ENCODE results near the gene CNOT2.

Gene CNOT2

DNA sequence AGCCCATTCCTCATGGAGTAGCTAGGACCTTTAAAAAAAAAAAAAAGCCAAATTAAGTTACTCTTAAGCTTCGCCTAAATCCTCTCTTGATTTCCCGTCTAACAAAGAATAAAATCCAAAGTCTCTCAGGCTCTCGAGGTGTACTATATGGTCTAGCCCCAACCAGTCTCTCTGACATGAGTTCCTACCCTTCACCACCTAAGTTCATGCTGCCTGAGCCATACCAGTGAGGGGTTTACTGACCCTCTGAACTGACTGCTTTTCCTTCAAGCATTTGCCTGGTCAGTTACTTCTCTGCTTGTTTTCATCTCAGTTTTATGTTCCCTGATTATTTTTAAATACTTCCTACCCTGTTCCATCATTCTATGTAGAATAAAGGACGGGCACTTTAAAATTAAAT lies 64.6 kb downstream of the CNOT2 start:
- no peak for DNase-seq

DNA sequence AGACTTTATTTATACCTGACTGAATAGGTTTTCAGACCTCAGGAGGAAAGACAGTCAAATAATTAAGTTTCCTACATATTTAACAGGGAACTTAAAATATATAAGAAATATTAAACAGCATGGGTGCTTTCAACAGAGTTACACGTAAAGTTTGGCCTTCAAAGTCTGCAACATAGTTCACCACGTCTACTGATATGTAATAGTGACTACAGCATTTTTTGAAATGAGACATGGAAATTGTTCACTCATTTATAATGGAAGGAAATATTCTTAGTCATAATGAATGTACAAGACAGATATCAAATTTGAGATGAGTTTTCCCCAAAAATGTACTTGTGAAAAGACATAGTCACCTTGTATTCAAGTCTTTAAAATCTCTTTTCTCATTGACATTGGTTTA lies 66.1 kb downstream of the CNOT2 start:
- DNase-seq, result no peak

- DNase-seq, result no peak
Measured at GRCh38 chr12:70314145-70314544, 70.9 kb downstream of the CNOT2 start.

GRCh38 chr12:70317781-70318180 lies 74.5 kb downstream of the CNOT2 start:
- no peak for DNase-seq

DNA sequence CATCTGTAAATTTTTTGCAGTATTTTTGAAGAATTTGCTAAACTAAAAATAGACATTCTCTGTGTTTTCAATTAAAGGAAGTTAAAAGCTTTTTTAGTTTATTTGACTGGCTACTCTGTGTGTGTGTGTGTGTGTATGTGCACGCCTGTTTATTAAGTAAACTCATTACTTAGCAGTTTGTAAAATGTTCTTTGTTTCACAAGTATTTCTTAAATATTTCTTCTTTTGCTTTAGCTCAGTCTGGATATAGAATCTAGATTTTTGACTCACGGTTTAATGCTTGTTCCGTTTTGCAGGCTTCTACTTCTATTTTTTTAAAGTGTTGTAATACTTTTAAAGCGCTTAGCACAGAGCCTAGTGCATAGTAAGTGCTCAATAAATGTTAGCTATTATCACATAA lies 76.4 kb downstream of the CNOT2 start:
- no peak for DNase-seq

DNA sequence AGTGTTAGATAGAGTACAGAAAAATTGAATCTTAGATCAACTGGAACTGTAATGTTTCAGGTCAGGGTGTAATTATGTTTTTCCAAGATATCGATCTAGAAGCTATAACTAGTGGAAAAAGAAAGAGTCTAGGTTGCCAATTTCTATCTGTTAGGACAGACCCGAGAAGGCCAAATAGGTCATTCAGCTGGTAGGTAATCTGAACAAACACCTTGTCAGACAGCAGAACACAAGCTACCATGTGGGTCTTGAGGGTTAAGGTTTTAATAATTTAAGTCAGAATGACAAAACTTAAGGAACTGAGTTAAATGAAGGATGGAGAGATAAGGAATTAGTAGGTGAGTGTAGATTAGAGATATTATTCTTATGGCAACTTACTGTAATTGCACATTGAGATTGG lies 78.0 kb downstream of the CNOT2 start:
- DNase-seq, result no peak

- no peak for DNase-seq
Measured at GRCh38 chr12:70327541-70327940, 84.3 kb downstream of the CNOT2 start.

GRCh38 chr12:70329728-70330127 lies 86.5 kb downstream of the CNOT2 start:
- DNase-seq, result no peak

DNA sequence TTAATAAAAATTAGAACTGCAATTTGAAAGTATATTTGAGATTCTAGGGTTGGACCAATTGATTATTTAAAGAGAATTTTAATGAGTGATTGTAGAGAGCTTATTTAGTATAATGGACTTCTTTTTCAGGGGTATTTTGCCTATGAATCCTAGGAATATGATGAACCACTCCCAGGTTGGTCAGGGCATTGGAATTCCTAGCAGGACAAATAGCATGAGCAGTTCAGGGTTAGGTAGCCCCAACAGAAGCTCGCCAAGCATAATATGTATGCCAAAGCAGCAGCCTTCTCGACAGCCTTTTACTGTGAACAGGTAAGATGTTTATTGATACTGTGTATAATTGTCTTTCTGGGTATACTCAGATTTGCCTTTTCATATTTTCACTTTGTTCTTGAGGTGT lies 86.9 kb downstream of the CNOT2 start:
- DNase-seq, result no peak

GRCh38 chr12:70332236-70332635 lies 89.0 kb downstream of the CNOT2 start:
- no peak for DNase-seq

GRCh38 chr12:70334742-70335141 lies 91.5 kb downstream of the CNOT2 start:
- DNase-seq, result no peak

- no peak for DNase-seq
Measured at GRCh38 chr12:70338531-70338930, 95.3 kb downstream of the CNOT2 start.

DNA sequence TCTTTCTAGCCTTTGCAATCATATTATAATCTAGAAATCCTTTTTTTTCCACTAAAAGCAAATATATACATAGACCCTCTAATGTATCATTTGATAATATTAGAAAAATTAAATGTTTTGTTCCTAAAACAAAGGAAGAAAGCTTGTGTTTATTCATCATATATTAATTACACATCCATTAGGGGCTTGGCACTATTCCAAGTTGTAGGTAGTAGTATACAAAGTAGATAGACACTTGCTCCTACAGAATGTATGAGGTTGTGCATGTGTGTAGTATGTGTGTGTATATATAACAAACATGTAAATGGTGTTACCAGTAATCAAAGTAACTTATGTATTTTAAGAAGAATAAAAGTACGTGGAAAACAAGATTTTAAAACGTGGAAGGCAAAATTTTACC lies 107.8 kb downstream of the CNOT2 start:
- DNase-seq, result no peak

DNA sequence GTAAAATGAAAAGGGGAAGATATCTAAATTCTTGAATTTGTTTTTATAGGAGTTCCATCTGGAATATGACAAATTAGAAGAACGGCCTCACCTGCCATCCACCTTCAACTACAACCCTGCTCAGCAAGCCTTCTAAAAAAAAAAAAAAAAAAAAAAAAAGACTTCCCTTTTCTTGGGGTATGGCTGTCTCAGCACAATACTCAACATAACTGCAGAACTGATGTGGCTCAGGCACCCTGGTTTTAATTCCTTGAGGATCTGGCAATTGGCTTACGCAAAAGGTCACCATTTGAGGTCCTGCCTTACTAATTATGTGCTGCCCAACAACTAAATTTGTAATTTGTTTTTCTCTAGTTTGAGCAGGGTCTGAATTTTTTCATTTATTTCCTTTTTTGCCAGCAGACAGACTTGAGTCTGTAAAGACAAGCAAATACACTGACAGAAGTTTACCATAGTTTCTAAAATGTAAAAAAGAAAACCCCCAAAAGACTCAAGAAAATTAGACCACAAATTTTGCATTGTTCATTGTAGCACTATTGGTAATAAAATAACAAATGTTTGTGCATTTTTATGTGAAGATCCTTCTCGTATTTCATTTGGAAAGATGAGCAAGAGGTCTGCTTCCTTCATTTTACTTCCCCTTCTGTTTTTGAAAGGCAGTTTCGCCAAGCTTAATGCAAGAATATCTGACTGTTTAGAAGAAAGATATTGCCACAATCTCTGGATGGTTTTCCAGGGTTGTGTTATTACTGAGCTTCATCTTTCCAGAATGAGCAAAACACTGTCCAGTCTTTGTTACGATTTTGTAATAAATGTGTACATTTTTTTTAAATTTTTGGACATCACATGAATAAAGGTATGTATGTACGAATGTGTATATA lies 110.8 kb downstream of the CNOT2 start:
- DNase-seq, result no peak

- no peak for DNase-seq
Measured at GRCh38 chr12:70354787-70355186, 111.6 kb downstream of the CNOT2 start.

DNA sequence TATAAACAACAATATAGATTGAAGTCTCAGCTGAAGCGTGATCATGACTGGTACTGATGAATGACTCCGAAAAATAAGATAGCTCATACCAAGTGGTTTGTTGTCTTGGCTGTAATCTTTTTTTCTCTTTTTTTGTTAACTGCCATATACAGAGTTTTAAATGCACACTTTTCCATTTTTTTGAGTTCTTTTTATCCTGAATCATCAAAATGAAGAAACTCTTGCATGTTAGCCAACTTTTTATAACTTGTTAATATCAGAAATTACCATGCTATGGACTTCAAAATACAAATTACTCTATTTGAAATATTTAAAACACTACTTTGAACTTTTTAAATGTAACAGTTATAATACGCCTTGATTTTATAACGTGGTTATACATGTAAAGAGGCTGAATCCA lies 112.7 kb downstream of the CNOT2 start:
- DNase-seq, result no peak

DNA sequence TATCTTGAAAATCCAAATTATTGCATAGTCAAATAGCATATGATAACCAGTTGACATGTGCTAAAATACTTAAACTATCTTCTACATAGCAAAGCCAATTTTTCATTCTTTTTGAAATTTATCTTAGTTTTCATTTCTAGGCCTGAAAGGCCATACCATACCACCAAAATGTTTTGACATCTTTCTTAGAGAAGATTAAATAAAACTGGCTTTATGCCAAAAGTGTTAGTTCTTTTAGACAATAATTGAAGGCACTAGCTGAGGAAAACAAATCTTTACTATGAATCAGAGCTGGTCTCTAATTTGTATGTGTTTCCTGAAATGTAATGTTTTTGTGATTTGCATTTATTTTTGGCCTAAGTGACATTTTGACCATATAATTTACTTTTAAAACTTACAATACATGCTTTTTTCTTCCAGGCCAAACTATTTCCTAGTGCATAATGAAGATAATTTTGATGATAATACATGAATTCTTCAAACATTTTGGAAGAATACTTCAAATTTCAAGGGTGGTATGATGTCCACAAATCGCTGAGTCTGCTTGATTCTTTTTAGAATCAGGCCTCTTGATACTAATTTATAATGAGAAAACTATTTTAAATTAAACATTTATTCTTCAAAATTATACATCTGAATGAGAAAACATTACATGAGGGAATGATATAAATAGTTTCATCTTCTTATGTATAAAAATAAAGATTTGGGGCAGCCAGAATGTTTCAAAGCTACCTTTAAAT lies 116.4 kb downstream of the CNOT2 start:
- no peak for DNase-seq

GRCh38 chr12:70360218-70360617 lies 117.0 kb downstream of the CNOT2 start:
- DNase-seq, result no peak

GRCh38 chr12:70364695-70365397 lies 121.6 kb downstream of the CNOT2 start:
- DNase-seq, result no peak

DNA sequence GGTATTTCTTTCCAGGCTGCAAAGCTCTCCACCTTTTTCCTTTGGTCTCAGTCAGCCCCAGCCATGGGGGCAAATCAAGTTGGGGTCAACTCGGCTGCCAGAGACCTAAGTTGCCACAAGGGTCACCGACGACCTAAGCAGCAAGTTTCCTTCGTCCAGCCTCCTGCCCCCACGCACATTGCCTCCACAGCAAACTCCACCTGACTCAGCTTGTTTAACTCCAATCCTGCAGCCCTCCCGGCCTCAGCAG lies 122.1 kb downstream of the CNOT2 start:
- DNase-seq, result no peak

GRCh38 chr12:70365648-70366518 lies 122.7 kb downstream of the CNOT2 start, which contains the start of gene KCNMB4:
KCNMB4 (plus strand) TSS chr12:70366290; CDS start chr12:70366735, 445 bp downstream.
- DNase-seq, result peak; percentile 59

DNA sequence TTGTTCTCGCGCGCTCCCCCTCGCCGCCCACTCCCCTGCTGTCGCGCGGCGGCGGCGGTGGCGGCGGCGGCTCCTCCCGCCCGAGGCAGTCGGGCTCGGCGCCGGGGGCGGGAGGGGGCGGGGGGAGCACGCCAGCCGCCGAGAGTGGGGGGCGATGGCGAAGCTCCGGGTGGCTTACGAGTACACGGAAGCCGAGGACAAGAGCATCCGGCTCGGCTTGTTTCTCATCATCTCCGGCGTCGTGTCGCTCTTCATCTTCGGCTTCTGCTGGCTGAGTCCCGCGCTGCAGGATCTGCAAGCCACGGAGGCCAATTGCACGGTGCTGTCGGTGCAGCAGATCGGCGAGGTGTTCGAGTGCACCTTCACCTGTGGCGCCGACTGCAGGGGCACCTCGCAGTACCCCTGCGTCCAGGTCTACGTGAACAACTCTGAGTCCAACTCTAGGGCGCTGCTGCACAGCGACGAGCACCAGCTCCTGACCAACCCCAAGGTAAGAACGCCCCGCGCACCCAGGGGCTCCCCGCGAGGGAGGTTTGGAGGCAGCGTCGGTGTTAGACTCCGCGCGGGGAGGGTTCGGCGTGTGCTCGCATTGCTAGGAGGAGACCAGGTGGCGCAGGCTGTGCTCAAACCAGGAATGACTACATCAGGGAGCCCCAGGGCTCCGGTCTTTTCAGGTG lies 123.5 kb downstream of the CNOT2 start:
- peak; percentile 42 for DNase-seq

Data from activated CD4-positive, alpha-beta T cell treated with anti-CD3 and anti-CD28 coated beads for 1 hour (primary cell).